HG03280 (cell line): ENCODE measurements around the gene EVPLL.
"Not testable (repeated sequence)": the region's sequence is repeated elsewhere in the genome, so short reads cannot be mapped to it uniquely, and the experiment has no call there.

ENCODE experiments used
- ATAC-seq: cut with Tn5 transposase; IDR thresholded peaks from one replicate; pipeline ENCODE4 v1.9.1; 2021; ENCODE audit warnings: mild to moderate bottlenecking, moderate library complexity; ENCODE audit not compliant: unreplicated experiment

The EVPLL gene

GRCh38 chr17:18377437-18378204, at the start of gene EVPLL:
Gene EVPLL, plus strand, starts transcription at chr17:18377778. Its CDS starts 3,160 bp downstream, at chr17:18380938.
- ATAC-seq = no peak

DNA sequence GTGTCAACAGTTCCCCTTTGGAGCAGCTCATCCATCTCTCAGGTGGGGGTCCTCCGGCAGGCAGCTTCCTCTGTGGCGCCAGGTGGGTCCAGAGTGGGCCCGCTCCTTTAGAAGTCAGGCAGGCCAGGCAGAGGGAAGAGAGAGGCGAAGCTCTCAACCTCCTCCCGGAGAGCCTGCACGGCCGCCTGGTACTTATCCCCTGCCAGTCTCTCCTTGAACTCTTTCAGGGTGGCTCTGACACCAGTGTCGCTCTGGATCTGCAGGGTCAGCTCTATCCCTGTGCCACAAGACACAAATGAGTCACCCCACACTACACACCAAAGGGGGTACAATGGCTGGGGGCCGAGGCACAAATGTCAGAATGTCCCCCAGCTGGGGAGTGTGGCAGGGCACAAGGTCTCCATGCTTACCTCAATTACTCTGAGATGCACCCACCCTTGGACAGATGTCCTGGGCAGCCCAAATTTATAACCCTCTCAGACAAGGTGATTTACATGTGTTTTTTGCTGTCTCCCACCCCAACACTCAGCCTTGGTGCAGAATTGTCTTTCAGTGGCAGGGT, 48.9 kb upstream of the EVPLL start:
- no peak for ATAC-seq

GRCh38 chr17:18331879-18332278, 45.7 kb upstream of the EVPLL start:
- ATAC-seq = no peak

DNA sequence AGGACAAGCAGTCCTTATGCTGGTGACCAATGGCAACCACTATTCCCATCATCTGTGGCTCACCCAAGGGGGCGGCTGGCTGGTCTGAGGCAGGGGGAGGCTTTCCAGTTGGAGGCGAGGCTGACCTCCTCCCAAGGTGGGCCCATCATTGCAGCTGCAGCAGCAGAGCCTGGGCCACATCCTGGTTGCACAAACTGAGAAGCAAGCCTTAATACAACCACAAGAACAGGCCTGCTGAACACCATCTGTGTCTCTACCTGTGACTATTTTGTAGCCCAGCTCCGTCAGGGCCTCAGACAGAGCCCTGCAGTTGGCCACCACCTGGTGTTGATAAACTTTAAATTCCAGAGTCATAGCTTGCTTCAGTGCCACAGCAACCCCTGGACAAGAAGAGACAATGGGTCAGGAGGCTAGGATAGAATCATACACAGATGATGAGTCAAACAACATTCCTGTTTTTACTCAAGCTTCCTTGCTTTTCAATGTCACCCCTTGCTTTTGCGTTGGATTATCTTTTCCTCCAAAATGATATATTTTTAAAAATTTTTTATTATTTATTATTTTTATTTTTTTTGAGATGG, 44.6 kb upstream of the EVPLL start:
- no peak for ATAC-seq

GRCh38 chr17:18338158-18338557, 39.4 kb upstream of the EVPLL start:
- not testable (repeated sequence) for ATAC-seq

DNA sequence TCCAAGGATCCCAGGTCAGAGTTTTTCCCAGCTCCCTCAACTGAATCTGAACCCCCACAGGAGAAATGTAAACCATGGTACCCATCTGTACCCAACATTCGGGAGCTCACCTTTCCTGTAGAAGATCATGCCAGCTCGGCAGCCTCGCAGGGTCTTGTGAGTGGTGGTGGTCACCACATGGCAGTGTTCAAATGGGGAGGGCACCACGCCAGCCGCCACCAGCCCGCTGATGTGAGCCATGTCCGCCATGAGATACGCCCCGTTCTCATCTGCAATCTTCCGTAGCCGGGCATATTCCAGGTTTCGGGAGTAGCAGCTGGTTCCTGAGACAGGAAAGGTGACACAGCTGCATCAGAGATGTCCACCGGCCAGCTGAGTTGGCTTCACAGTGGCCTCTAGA, 37.6 kb upstream of the EVPLL start:
- ATAC-seq = no peak

GRCh38 chr17:18344021-18344420, 33.6 kb upstream of the EVPLL start:
- no peak for ATAC-seq

- no peak for ATAC-seq
These were observed 24.0 kb upstream of the EVPLL start for GRCh38 chr17:18353541-18353940.

DNA sequence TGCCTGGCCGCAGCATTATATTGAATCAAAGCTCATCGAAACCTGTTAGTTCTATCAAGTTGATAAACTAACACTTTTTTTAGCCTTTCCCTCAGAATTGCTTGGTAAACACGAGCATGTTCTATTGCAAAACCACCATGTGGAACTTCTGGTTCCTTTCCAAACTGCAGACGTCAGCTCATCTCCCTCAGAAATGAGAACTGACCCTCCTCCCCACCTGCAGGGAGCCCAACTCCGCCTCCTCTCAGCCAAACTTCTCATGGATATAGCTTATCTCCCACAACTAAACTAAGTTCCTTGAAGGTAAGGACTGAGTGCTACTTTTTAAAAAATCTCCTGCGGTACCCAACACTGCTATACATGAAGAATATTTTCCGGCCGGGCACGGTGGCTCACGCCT, 21.0 kb upstream of the EVPLL start:
- no peak for ATAC-seq

GRCh38 chr17:18360518-18360917, 17.1 kb upstream of the EVPLL start:
- no peak for ATAC-seq

DNA sequence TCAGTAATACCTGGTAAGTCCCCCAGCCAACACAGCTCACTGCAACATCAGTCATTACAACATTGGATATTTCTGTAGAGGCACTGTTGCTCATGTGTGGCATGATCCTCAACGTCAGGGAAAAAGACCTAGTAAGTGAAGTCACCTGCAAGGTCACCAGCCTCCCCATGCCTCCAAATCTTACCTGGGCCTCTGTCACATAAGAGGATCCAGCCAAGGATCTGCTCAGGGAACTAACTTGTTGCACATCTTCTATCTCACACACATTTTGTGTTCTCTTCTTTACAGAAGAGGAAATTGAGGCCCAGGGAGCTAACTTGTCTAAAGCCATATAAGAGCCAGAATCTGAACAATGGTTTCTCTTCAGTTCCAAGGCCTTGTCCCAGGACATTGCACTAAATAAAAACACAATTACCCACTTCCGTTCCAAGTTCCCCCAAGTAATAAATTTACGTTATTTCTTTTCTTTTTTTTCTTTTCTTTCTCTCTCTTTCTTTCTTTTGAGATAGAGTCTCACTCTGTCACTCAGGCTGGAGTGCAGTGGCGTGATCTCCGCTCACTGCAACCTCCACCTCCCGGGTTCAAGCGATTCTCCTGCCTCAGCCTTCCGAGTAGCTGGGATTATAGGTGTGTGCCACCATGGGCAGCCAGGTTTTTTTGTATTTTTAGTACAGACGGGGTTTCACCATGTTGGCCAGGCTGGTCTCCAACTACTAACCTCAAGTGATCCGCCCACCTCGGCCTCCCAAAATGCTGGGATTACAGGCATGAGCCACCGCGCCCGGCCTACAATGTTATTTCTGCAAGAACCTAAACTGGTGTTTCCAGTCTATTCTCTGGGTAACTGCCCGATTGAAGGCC, 15.5 kb upstream of the EVPLL start:
- ATAC-seq = no peak

- no peak for ATAC-seq
These were observed 14.9 kb upstream of the EVPLL start for GRCh38 chr17:18362698-18363100.

- peak; percentile 98 for ATAC-seq
These were observed 14.2 kb upstream of the EVPLL start, which contains the start of gene SHMT1 for GRCh38 chr17:18363101-18364049. Gene SHMT1, minus strand, starts transcription at chr17:18363550. Its CDS starts 7,569 bp downstream, at chr17:18355981.

DNA sequence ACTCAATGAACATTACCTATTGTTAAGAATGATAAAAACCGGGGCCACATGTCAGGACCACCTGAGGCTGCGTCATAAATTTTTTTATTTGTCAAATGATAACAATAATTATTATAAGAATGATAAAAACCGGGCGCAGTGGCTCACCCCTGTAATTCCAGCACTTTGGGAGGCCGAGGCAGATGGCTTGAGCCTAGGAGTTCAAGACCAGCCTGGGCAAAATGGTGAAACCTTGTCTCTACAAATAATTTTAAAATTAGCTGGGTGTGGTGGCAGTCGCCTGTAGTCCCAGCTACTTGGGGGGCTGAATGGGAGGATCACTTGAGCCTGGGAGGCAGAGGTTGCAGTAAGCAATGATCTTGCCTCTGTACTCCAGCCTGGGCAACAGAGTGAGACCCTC, 13.4 kb upstream of the EVPLL start:
- ATAC-seq = no peak

DNA sequence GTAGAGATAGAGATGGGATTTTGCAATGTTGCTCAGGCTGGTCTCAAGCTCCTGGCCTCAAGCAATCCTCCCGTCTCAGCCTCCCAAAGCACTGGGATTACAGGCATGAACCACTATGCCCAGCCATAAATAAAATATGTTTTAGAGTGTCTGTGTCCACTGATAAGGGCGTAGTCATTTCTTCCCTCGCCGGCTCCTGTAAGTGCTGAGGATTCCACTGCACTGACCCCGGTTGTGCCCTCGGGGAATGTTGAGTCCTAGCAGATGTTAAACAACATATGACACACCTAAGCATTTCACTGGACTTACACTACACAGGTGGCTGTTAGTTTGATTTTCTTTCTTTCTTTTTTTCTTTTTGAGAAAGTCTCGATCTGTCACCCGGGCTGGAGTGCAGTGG, 8.6 kb upstream of the EVPLL start:
- no peak for ATAC-seq

DNA sequence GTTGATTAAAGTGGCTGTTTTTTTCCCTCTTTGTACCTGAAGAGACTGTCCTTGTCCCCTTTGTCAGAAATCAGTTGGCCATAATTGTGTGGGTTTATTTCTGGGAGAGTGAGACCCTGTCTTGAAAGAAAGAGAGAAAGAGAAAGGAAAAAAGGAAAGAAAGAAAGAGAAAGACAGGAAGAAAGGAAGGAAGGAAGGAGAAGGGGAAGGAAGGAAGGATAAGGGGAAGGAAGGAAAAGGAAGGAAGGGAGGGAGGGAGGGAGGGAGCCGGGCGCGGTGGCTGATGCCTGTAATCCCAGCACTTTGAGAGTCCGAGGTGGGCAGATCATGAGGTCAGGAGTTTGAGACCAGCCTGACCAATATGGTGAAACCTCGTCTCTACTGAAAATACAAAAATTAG, 6.8 kb upstream of the EVPLL start:
- no peak for ATAC-seq

GRCh38 chr17:18371455-18371854, 6.1 kb upstream of the EVPLL start:
- ATAC-seq = no peak

- not testable (repeated sequence) for ATAC-seq
These were observed 4.4 kb upstream of the EVPLL start for GRCh38 chr17:18373181-18373580.

DNA sequence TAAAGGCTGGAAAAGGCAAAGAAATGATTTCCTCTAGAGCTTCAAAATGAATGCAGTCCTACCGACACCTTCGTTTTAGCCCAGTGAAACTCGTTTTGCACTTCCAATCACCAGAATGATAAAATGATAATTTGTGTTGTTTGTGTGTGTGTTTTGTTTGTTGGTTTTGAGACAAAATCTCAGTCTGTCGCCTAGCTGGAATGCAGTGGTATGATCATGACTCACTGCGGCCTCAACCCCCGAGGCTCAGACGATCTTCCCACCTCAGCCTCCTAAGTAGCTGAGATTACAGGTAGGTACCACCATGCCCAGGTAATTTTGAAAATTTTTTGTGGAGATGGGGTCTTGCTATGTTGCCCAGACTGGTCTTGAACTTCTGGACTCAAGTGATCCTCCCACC, 3.4 kb upstream of the EVPLL start:
- ATAC-seq = no peak

DNA sequence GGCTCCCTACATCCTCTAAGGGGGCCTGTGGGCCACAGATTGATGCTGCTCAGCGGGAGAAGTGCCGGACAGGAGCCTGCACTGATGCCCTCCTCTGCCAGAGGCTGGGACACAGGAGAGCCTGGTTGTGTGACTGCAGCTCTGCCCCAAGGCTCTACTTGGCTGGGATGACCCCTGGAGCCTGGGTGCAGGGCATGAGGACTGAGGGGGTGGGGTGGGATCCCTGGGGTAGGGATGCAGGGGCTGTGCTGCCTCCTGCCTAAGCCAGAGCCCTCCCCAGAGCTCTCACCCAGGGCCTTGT, 577 bp downstream of the EVPLL start:
- no peak for ATAC-seq
